ENCODE data around the gene DOC2A. TPM values are rescaled to one million over a fixed set of nuclear protein-coding genes. Genes with fewer than 3 reads are reported as not detected.
"Not testable (repeated sequence)": the region's sequence is repeated elsewhere in the genome, so short reads cannot be mapped to it uniquely, and the experiment has no call there.

DOC2A gene
- total RNA-seq = 0.13 TPM
- long read RNA-seq = 0 reads

DNA sequence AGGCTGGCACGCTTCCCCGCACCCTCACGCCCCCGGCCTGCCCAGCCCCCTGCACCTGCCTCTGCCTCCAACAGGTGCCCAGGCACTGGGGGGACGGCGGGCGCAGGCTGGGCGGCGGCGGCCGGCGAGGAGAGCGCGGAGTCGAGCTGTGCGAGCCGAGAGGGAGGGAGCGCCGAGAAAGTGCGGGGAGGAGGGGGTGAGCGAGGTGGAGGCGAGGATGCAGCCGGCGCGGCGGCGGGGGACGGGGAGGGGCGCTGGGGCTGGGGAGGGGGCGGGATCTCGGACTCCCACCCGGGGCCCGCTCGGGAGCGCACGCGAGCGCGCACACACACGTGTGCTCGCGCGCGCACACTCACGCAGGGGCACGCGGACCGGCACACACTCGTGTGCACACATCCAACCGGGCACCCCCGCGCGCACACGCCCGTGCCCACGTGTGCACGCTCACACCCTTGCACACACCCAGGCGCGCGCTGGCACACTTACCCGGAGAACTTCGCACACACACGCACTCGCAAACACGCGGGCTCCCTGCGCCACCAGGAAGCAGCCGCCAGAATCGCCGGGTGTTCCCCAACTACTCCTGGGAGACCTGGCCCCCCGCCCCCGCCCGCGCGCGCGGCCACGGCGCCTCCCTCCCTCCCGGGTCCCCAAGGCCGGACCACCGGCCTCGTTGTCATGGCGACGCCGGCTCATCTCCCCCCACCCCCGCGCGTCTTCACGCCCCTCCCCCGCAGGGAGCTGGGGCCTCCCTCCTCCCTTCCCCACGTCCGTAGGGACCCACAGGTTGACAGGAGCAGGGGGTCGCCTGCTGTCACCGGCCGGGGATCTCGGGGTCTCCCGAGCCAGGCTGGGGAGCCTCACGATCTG, at the start of gene DOC2A:
Gene DOC2A (minus strand): TSS at position 184 of the 870 bp plus-strand sequence. CDS start 805 bp downstream, outside the sequence.
- ATAC-seq (ENCODE audit: poor library complexity) = no peak
- intact Hi-C loops (cut with DNase I) = no loop called here
- DNase-seq = no peak

DNA sequence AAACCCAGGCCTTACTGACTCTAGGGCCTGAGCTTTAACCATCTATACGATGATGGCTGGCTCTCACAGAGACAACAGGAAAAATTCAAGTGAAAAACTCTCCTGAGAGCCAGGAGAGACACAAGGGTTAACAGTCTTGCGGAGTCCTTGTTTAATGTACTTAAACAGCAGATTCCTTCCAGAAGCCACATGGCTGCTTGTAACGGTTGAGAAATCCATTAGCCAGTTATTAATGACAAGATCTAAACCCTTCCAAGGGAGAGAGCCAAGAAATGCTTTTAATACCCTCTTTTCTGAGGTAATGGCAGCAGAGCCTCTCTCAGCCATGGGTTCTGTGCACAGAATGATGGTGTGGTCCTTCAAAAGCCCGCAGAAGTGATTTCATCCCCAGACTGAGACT, 49.5 kb upstream of the DOC2A start:
- intact Hi-C loops (cut with DNase I) = no loop called here
- DNase-seq (no peak), ATAC-seq (ENCODE audit: poor library complexity) (no peak)

DNA sequence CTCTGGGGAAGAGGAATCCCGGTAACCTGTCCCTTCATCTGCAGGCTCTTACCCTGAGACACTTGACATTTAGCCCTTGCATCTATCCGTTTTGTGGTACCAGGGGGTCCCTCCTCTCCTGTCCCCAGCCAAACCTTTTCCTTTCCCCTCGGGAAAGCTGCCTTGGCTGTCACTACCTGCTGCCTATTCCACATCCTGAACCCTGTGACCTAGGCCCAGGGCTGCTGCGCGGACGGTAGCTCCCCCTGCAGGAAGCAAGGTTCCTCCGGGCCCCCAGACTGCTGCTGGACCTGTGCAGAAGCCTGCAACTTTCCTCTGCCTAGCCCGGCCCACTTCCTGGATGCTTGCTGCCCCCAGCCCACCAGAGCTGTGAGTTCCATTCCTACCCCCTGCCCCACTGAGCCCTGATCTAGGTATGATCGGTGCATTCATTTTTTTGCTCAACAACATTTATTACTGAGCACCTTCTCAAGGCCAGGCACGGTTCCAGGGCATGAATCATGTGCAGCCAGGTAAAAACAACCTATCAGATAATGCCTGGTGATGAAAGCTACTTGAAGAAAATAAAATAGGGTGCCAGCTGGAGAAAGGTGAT, 44.2 kb upstream of the DOC2A start:
- ATAC-seq (ENCODE audit: poor library complexity) = no peak
- intact Hi-C loops (cut with DNase I) = no loop called here
- no peak for DNase-seq

DNA sequence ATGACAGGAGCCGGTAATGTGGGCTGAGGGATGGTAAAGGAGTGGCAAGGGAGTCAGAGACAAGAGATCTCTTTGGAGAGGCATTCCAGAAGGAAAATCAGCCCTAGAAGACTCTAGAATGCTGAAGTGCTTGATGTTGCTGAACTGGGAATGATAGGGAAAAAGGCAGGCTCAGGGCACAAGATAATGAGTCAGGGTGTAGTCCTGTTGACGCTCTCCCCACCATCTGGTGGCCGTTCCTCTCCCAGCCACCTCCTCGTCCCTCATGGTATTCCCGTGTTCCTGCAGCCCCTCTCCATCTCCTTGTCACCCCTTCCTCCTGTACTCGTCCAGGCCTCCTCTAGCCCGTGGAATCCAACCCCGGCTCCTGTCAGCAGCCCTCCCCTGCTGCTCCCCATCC, 43.6 kb upstream of the DOC2A start:
- DNase-seq (no peak), ATAC-seq (ENCODE audit: poor library complexity) (no peak)
- intact Hi-C loops (cut with DNase I) = no loop called here

DNA sequence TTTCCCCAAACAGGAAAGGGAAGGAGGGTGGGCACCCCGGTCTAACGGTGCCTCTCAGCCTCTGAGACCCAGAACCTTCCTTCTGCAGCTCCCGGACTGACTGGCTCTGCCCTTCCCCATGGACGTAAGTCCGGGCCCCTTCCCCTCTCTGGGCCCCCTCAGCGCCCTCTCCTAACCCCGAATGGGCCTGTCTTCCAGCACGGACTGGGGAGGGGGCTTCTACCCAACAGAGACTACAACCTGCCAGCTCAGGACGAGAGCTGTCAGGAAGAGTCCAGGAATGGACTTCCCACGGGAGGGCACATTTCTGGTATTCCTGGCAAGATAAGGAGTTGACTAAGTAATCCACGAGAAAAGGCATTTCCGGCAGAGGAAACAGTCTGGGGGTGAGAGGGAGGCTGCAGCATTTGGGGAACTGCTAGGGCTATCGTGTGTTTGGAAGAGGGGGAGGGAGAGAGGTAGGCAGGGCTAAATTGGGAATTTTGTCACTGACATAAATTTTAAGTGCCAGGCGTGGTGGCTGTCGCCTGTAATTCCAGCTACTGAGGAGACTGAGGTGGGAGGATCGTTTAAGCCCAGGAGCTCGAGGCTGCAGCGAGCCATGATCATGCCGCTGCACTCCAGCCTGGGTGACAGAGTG, 42.7 kb upstream of the DOC2A start:
- no peak for DNase-seq
- intact Hi-C loops (cut with DNase I) = no loop called here
- ATAC-seq (ENCODE audit: poor library complexity) = no peak

DNA sequence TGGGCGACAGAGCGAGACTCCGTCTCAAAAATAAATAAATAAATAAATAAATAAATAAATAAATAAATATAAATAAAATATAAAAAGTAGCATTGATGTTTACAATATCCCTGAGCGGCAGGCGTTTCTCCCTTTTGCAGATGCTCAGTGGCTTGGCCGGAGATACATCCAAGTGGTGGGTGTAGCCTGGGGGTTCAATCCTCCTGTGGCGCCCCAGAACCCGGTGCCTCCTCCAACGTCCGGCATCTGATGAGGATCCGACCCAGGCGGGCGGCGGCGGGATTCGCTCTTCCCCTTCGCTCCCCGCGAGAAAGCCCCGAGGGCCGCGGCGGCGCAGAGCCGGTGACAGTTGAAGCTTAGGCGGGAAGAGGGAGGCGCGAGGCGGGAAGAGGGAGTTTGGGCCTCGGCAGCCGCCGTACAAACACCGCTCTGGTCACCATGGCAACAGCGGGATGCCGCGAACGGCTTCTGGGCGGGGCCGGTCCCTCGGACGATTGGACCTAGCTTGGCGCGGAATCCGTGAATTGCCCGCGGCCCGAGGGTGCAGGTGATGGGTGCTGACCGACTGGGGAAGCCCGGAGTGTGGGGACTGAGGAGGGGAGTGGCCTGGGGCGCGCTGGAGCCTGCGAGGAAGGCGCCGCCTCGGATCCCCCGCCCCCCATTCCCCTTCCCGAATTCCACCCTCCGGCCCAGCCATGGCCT, 42.0 kb upstream of the DOC2A start:
- intact Hi-C loops (cut with DNase I) = no loop called here
- peak; percentile 96 for DNase-seq
- ATAC-seq (ENCODE audit: poor library complexity) = peak; percentile 98

DNA sequence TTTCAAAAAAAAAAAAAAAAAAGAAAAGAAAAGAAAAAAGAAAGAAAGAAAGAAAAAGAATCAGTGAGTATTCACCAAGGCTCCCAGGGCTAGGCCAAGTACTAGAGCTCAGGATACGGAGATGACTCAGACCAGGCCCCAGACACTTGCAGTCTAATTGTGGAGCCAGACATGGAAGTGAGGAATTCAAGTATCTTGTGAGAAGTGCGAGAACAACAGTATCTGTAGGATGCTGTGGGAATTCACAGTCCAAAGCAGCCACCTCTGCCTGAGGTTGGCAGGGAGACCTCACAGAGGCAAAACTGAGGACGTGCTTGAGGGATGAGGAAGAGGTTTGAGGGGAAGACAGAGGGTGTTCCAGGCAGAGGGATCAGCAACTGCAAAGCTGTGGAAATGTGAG, 40.7 kb upstream of the DOC2A start:
- ATAC-seq (ENCODE audit: poor library complexity) (no peak), DNase-seq (no peak)
- intact Hi-C loops (cut with DNase I) = no loop called here

DNA sequence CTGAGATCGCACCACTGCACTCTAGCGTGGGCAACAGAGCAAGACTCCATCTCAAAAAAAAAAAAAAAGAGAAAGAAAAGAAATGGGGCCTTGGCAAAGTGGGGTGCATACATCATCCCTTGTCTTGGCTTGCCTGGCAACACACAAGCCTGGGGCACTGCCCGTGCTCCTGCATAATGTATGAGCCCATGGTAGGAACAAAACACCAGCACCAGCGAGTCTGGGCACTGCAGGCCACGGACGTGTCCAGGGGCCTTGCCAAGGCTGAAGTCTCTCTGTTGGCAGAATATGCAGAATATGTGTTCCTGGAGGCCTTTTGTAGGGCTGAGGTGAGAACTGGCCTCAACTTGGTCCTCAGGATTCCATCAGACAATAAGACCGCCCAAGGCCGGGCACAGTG, 39.0 kb upstream of the DOC2A start:
- ATAC-seq (ENCODE audit: poor library complexity) (no peak), DNase-seq (no peak)
- intact Hi-C loops (cut with DNase I) = no loop called here

DNA sequence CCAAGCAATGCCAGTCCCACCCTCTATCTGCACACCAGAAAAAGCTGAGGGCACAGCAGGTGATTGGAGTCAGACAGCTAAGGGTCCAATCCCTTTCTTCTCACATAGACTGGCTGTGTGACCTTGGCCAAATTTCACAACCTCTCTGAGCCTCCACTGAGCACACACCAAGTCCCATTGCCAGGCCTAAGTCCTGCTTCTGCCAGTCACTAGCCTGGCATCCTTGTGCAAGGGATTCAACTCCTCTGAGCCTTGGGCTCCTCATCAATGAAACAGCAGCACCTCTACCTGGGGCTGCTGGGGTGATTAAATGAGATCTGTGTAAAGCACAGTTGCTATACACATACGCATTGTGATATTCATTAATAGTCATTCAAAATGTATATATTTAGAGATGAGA, 35.8 kb upstream of the DOC2A start:
- ATAC-seq (ENCODE audit: poor library complexity) (no peak), DNase-seq (no peak)
- intact Hi-C loops (cut with DNase I) = no loop called here

DNA sequence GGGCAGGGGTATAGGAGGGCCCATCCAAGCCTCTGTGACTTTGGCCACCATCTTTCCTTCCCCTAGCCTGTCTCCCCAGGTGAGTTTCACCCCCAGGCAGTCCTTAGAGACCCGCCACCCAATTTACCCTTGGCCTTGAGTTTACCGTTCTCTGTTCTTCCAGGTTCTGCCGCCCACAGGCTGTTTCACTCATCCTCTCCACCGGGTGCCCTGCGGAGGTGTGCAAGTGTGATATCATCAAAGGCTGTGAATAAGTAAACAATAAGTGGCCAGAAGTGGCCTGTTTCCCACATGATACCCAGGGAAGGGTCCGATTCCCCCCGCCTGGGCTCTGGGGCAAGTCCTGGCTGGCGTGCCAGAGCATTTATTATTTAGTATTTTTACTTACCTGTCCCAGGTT, 35.4 kb upstream of the DOC2A start:
- intact Hi-C loops (cut with DNase I) = no loop called here
- no peak for DNase-seq

DNA sequence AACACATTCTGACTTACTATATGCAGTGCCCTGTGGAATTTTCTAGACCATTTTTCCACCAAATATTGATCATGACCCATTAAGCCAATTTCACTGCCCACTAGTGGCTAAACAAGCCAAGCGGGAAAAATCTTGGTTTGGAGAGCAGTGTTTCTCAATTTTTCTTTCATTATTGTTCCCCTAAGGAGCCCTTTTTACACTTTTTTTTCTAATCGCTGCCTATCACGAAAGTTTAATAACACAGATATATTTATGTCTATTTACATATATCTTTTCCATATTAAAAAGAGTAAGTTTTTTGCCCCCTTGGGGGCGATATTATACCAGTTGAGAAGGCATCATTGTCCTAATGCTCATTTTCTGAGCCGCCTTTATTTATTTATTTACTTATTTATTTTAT, 31.0 kb upstream of the DOC2A start:
- no peak for DNase-seq
- intact Hi-C loops (cut with DNase I) = no loop called here
- no peak for ATAC-seq (ENCODE audit: poor library complexity)

More for the DNA sequence above, 35.4 kb upstream of the DOC2A start:
- ATAC-seq (ENCODE audit: poor library complexity) = no peak

DNA sequence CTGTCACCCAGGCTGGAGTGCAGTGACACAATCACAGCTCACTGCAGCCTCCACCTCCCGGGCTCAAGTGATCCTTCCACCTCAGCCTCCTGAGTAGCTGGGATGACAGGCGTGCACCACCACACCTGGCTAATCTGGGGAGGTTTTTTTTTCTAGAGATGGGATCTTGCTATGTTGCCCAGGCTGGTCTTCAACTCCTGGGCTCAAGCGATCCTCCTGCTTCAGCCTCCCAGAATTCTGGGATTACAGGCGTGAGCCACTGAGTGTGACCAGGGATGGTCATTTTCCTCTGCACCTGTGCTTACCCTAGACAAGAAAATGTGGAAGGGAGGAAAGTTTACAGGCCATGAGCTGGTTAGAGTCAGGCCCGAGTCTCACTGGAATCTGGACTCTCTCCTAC, 29.9 kb upstream of the DOC2A start:
- DNase-seq; ATAC-seq (ENCODE audit: poor library complexity); intact Hi-C loops (cut with DNase I): not testable (repeated sequence)

DNA sequence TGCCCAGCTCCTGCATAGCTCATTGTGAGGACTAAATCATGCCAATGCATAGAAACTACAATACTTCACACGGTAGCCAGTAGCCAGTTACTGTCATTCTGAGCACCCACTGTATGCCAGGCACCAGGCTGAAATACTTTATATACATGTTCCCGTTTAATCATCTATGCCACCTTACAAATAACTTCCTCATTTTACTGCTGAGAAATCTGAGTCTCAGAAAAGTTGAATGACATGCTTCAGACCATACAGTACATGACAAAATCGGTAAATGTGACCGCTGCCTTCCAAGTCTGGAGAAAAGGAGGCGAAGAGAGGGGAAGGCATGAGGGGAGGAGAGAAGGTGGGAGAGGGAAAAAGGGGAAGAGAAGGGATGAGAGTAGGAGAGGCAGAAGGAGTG, 29.4 kb upstream of the DOC2A start:
- intact Hi-C loops (cut with DNase I) = no loop called here
- no peak for DNase-seq
- ATAC-seq (ENCODE audit: poor library complexity) = no peak

DNA sequence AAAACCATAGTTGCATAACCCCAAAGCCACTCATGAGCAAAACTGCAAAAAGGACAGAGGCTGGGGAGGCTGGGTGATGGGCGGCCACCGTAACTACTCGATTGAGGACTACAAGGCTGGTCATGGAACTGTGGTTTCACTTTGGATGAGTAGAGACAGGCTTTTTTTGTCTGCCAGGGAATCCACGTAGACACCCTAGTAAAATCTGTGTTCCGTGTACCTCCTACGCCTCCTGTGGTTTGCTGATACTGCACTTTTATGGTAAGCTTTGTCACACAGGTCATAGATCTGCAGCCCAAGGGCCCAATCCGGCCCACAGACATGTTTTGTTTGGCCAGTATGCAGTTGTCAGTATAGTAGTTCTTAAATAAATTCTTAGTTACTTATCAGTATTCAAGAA, 22.4 kb upstream of the DOC2A start:
- DNase-seq (no peak), ATAC-seq (ENCODE audit: poor library complexity) (no peak)
- intact Hi-C loops (cut with DNase I) = no loop called here

DNA sequence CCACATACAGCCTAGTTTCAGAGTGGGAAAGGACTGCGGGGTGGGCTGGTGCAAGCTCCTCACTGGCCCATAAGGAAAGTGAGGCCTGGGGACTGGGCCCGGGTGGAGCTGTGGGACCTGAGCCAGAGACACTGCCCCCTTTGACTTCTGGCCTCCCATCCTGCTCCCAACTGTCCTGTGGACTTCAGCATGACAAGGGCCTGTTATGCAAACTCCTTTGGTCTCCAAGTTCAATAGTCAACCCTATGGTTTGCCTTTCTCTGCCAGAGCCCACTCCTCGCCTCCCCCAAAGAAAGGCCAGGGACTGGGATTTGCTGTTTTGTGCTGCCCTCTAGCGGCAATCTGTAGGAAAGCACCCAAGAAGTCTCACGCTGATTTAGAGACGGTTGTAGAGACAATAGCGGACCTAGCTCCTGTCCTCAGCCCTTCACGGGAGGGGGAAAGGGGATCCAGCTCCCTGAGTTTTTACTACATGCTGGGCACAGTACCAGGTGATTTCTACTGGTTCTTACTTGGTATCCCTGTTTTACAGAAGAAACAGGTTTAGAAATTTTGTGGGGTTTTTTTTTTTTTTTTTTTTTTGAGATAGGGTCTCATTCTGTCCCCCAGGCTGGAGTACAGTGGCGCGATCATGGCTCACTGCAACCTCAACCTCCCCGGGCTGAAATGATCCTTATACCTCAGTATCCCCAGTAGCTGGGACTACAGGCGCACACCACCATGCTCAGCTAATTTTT, 21.4 kb upstream of the DOC2A start:
- intact Hi-C loops (cut with DNase I) = no loop called here

DNA sequence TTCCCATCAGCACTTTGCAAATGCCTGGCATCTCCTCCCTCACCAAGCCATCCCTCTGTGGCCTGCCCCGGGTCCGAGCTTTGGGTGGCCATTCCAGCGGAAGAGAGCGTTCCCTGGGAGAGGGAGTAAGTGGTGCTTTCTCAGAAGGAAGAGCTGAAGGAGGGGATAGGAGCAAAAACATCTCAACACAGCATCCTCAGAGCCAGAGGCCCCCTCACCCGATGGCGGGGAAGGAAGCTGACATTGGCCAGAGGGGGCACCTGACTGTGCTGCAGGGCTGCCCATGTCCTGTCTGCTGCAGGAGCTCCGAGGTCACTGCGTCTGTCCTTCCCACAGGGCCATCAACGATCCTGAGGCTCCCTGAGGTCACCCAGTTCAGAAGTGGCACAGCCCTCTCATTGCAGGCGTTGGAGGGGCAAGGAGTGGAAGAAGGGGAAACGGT, 20.7 kb upstream of the DOC2A start:
- ATAC-seq (ENCODE audit: poor library complexity) = no peak

More for the DNA sequence above, 21.4 kb upstream of the DOC2A start:
- ATAC-seq (ENCODE audit: poor library complexity) = no peak
- DNase-seq = no peak

DNA sequence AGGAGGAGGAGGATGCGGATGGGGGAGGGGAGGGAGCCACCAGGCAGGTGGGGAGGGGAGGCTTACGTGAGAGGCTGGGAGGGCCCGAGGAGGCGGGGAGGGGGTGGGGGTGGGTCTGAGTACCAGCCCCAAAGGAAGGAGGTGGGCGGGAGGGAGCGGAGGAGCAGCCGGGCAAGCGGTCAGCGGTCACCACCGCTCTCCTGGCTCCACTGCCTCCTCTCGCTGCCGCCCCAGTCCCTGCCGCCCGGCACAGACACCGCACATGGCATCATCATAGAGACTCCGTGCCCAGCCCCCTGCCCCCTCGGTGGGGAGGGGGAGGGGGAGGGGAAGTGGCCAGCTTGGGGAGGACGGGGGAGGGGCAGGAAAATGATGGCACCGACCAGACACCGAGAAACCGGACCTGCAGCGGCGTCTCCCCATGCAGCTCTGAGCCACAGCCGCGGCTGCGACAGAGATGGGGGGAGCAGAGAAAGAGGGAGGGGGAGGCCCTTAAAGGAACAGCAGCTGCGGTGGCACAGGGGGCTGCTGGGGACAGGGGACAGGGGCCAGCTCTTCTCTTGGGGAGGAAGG, 20.1 kb upstream of the DOC2A start, which contains the start of gene TLCD3B:
Gene TLCD3B (minus strand): TSS at position 431 of the 573 bp plus-strand sequence. CDS start 744 bp downstream, outside the sequence.
- DNase-seq (no peak), ATAC-seq (ENCODE audit: poor library complexity) (no peak)
- intact Hi-C loops (cut with DNase I) = no loop called here

More for the DNA sequence above, 20.7 kb upstream of the DOC2A start:
- no peak for DNase-seq
- intact Hi-C loops (cut with DNase I) = no loop called here
